ENCODE data around the gene AGAP1.
"Not testable (repeated sequence)": the region's sequence is repeated elsewhere in the genome, so short reads cannot be mapped to it uniquely, and the experiment has no call there.

AGAP1 gene

GRCh38 chr2:235747786-235748091 is 253.9 kb downstream of the AGAP1 start:
- DNase-seq: no peak

- DNase-seq: no peak
Measured at GRCh38 chr2:235749121-235749770, 255.4 kb downstream of the AGAP1 start.

- no peak for DNase-seq
Measured at GRCh38 chr2:235749771-235750160, 255.9 kb downstream of the AGAP1 start.

DNA sequence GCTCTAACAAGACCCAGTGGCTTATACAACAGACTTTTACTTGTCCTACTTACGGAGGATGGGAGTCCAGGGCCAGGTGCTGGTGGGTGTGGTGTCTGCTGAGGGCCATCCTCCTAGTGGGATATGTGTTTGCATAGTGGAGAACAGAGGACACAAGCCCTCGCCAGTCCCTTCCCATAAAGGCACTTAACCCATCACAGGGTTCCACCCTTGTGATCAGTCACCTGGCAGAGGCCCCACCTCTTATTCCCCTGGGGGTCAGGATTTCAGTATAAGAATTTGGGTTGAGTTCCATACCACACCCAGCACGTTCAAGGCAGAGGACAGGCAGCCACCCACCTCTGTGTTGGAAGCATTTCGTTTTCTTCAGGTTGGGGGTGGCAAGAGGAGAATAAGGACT is 259.0 kb downstream of the AGAP1 start:
- no peak for DNase-seq

DNA sequence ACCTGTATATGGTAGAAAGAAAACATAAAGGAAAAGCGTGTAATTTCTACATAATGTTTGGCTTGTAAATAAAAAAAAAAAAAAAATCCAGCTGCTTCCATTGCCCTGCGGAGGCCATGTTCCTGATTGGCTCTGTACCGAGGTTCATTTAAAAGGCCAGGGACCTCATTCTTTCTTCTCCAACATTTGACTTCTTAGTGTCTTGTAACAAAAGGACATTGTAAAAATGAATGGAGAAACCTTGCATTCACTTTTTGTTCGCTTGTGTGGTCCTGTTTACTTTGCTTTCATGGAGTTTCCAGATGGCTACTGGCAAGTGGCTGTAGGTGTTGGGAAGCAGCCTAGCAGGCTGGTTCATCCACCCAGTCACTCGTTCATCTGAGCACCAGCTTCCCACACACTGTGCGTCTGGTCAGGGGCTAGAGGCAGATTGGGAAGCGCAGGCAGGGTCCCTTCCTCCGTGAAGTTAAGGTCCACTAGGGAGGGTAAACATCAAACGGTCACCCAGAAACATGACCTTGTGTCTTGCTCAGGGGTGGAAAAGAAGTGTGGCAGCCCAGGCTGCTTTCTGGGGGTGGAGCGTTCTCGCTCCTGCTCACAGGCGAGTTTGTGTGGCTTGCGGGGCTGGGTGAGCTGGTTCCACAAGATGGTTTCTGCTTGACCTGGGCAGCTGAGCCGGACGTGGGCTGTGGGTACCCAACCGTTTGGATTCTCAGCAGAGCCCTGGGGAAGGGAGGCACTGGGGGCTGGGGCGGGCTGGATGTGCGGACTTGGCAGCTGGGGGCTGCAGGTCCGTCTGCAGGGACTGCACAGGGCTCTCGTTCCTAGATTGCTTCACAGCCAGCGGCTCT is 260.7 kb downstream of the AGAP1 start:
- DNase-seq: no peak

DNA sequence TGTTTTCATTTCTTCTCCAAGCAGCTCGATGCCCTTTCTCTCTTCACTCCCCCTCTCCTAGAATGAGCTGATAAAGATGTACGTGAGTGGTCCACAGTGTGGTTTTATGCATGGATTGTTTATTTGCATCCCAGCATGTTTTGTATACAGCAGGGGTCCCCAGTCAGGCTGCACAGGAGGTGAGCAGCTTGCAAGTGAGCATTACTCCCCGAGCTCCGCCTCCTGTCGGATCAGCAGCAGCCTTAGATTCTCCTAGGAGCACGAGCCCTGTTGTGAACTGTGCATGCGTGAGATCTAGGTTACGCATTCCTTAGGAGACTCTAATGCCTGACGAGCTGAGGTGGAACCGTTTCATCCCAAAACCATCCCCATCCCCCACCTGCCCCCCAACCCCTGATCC is 262.6 kb downstream of the AGAP1 start:
- DNase-seq: no peak

- DNase-seq: no peak
Measured at GRCh38 chr2:235757212-235757611, 263.4 kb downstream of the AGAP1 start.

- DNase-seq: no peak
Measured at GRCh38 chr2:235757640-235758039, 263.8 kb downstream of the AGAP1 start.

- no peak for DNase-seq
Measured at GRCh38 chr2:235762832-235763598, 269.2 kb downstream of the AGAP1 start.

- no peak for DNase-seq
Measured at GRCh38 chr2:235763816-235764215, 270.0 kb downstream of the AGAP1 start.

DNA sequence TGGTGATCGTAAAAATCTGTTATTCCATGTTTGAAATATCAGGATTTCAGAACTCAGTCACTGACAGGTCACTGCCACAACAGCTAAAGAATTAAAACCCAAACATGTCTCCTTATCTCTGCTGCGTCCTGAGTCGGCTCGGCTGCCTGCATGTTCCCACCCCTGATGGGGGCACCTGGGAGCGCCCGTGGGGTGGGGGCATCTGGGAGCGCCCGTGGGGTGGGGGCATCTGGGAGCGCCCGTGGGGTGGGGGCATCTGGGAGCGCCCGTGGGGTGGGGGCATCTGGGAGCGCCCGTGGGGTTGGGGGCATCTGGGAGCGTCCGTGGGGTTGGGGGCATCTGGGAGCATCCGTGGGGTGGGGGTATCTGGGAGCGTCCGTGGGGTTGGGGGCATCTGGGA is 270.6 kb downstream of the AGAP1 start:
- not testable (repeated sequence) for DNase-seq

DNA sequence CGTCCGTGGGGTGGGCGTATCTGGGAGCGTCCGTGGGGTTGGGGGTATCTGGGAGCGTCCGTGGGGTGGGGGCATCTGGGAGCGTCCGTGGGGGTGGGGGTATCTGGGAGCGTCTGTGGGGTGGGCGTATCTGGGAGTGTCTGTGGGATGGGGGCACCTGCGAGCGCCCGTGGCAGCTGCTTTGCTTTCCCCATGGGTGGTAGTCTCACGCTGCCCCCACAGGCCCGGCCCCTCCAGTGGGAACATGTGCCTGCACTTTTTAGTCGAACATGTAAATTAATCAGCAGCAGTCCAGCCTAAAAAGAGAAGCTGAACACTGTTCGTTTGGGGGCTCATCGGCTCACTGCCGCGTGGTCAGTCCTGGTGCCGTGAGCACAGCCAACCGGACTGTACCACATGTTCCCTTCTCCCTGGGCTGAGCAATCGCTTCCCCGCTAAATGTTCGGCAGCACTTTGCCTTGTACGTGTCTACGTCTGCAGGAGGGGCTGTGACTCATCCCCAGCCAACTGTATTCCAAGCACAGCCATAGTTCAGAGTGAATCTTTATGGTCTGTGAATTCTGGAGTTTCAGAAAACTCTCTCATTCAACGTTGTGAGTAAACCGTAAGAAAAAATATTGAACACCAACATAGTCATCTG is 271.5 kb downstream of the AGAP1 start:
- no peak for DNase-seq

GRCh38 chr2:235766278-235766677 is 272.4 kb downstream of the AGAP1 start:
- DNase-seq: peak; percentile 66

DNA sequence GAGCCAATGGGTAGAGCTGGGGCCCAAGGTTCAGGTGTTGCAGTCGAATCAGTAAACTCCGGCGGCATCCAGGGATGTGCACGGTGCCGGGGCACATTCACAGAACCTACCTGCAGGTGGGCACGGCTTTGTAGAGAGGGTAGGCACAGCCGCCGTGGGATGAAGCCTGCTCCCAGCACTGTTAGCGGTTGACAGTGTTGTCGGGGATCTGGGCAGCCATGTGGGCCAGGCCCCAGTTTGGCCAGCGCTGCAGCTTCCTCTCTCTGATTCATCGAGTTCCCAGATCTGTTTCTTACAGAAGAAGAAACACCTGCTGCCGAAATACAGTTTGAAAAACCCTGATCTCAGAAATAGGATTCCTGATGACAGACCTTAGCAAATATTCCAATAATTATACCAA is 274.8 kb downstream of the AGAP1 start:
- DNase-seq: no peak

GRCh38 chr2:235769046-235769445 is 275.2 kb downstream of the AGAP1 start:
- DNase-seq: no peak

DNA sequence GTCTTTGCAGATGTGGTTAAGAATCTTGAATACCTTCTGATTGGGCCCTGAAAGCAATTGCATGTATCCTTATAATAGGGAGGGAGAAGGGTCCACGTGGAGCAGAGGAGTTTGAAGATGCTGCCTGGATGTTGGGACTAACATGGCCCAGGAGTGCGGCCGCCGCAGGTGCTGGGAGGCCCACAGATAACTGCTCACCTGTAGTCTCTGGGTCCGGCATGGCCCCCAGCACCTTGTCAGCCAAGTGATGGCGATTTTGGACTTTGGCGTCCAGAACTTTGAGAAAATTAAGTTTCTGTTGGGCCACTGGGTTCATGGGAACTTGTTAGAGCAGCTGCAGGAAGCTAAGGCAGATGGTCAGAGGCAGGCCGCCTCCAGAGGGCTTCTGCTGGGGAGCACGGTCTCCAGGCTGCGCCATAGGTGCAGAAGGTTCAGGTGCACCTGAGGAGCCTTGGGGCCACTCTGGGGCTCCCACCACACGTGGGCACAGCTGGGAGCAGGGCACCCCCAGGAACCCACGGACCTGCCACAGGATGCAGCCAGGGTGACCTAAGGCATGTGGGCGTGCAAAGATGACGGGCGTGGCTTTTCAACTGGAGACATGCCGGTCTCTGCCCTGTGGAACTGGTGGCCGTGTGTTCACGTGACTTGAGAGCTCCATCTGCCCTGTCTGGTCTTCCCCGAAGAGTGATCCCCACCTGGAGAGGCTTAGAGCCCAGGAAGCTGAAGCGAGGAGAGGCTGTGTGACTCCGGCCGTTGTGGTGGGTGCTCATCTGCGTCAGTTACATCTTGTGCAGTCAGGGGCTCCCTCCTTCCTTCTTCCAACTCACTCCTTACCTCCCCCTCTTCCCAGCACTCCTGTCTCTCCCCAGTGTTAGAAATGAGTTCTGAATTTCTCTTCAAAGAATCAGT is 277.3 kb downstream of the AGAP1 start:
- DNase-seq: no peak

GRCh38 chr2:235773188-235773928 is 279.5 kb downstream of the AGAP1 start:
- no peak for DNase-seq

GRCh38 chr2:235774153-235774870 is 280.5 kb downstream of the AGAP1 start:
- DNase-seq: no peak

DNA sequence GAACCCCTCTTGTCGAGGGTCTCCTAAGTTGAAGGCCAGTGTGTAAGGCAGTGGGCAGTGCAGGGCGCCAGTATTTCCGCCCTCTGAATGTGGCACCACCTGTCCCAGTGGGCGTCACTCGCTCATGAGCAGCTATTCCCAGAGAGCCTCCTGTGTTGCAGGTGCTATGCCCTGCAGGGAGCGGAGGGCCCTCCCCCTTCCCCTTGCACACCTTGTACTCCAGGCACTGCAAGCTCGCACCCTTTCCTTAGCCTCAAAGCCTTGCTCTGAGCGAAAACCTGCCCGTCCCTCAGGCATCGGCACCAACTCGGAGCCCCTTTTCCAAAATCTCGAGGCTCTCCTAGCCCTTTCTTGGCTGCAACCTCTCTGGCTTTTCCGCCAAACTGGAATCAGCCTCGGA is 282.7 kb downstream of the AGAP1 start:
- no peak for DNase-seq

- DNase-seq: peak; percentile 77
Measured at GRCh38 chr2:235779444-235779896, 285.6 kb downstream of the AGAP1 start.

DNA sequence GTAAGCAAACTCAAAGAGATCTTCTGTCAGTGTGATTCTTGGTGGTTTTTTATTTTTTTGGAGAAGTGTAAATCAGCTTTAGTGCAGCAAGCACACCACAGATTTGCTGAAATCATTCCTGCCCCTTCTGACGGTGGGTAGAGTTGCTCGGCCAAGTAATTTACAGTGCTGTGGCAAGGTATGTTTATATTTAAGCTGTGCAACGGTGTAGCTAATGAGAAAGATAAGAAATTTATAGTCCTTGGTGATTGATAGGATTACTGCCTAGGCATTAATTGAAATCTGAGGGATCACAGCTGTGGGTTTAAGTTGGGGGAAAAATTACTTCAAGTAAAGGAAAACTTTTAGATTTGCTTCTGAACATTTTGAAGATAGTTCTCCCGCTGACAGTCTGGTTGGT is 286.6 kb downstream of the AGAP1 start:
- DNase-seq: no peak
